ENCODE measurements around the gene WWTR1.

WWTR1 gene

GRCh38 chr3:149536429-149536828, 121.4 kb downstream of the WWTR1 start:
- no peak for DNase-seq (ENCODE audit: low read depth)
- no peak overlapping the region for H3K4me3 ChIP-seq (ENCODE audit: low read depth, low read length)
- no peak for TF ChIP-seq CTCF (IDR thresholded peaks at IDR 0.05; ENCODE audit: low read depth, low read length, missing control alignments)

DNA sequence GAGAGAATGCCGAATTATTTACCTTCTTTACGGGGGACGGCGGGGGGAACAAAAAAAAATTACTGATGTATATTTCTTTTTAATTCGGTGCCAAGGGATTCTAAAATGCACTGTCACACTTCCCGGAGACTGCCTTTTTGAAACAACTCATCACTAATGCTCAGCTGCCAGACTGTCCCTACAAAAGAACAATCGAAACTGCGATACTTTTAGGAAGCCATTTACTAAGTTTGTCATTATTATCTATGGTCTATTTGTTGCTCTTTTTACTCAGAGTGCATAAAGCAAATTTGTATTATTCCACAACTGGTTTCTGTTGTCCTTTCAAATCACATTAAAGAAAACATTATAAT, 122.5 kb downstream of the WWTR1 start:
- no peak for DNase-seq (ENCODE audit: low read depth)
- no peak overlapping the region for H3K4me3 ChIP-seq (ENCODE audit: low read depth, low read length)
- no peak for TF ChIP-seq CTCF (IDR thresholded peaks at IDR 0.05; ENCODE audit: low read depth, low read length, missing control alignments)

GRCh38 chr3:149534671-149535332, 123.0 kb downstream of the WWTR1 start:
- no peak for DNase-seq (ENCODE audit: low read depth)
- no peak for TF ChIP-seq CTCF (IDR thresholded peaks at IDR 0.05; ENCODE audit: low read depth, low read length, missing control alignments)
- no peak overlapping the region for H3K4me3 ChIP-seq (ENCODE audit: low read depth, low read length)

GRCh38 chr3:149534082-149534481, 123.7 kb downstream of the WWTR1 start:
- DNase-seq (ENCODE audit: low read depth), result no peak
- H3K4me3 ChIP-seq (ENCODE audit: low read depth, low read length), result no peak overlapping the region
- TF ChIP-seq CTCF (IDR thresholded peaks at IDR 0.05; ENCODE audit: low read depth, low read length, missing control alignments), result no peak

DNA sequence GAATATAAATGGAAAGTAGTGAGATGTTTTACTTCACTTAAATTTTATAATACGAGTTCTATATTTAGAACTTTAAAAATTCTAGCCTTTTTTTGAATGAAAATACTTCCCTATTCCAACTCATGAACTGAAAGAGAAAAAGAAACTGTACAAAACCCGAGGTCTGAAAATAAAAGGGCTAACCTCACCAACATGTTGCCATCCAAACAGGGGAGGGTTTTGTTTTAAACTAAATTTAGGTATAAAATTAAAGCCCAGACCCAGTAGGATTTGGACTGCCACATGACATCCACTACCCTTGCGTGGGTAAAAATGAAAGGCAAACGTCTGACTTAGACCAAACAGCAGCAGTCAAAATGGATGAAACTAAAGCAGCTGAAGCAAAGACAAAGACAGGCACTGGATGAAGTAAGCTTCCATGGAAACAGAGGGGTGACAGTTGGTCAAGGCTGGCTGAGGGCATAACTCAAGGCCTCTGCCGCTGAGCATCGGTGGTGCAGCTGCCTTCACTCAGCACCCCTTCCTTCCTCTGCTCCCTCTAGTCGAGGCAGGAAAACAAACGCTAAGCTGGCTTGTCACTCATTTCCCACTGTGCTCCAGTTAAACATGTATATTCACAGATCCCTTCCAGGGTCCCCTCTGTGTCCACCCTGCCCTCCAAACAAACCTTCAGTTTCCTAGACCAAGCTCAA, 125.2 kb downstream of the WWTR1 start:
- no peak for DNase-seq (ENCODE audit: low read depth)
- peak overlapping the region; percentile 8; the same call in 1 of the 2 replicates for H3K4me3 ChIP-seq (ENCODE audit: low read depth, low read length)
- TF ChIP-seq CTCF (IDR thresholded peaks at IDR 0.05; ENCODE audit: low read depth, low read length, missing control alignments), result peak; percentile 1

- no peak overlapping the region for H3K4me3 ChIP-seq (ENCODE audit: low read depth, low read length)
- no peak for DNase-seq (ENCODE audit: low read depth)
- no peak for TF ChIP-seq CTCF (IDR thresholded peaks at IDR 0.05; ENCODE audit: low read depth, low read length, missing control alignments)
Measured at GRCh38 chr3:149529099-149529498, 128.7 kb downstream of the WWTR1 start.

- no peak for TF ChIP-seq CTCF (IDR thresholded peaks at IDR 0.05; ENCODE audit: low read depth, low read length, missing control alignments)
- H3K4me3 ChIP-seq (ENCODE audit: low read depth, low read length), result no peak overlapping the region
Measured at GRCh38 chr3:149528340-149528650, 129.5 kb downstream of the WWTR1 start.

More at GRCh38 chr3:149528340-149528650, 129.5 kb downstream of the WWTR1 start:
- no peak for DNase-seq (ENCODE audit: low read depth)
